K562 (cell line): ENCODE data around the gene LIF. TPM values are rescaled to one million over a fixed set of nuclear protein-coding genes. Genes with fewer than 3 reads are reported as not detected.

Experiments
- ARNT ChIP-seq, 2 experiments: fragments of 450-650 bp; IDR thresholded peaks; 2 replicates each; pipeline ENCODE4 v1.6.1; 2016; ENCODE audit warnings: mild to moderate bottlenecking in 1 of 2
- BRD4 ChIP-seq: fragments of 200-600 bp; sonication (generic); IDR thresholded peaks from 2 replicates; pipeline ENCODE4 v1.6.1; 2017; ENCODE audit warnings: inconsistent platforms
- ILF3 ChIP-seq: fragments of 450-650 bp; IDR thresholded peaks from 2 replicates; pipeline ENCODE4 v1.6.1; 2018; ENCODE audit warnings: antibody characterized with exemption, mild to moderate bottlenecking, moderate library complexity, borderline replicate concordance
- NFRKB ChIP-seq: fragments of 450-650 bp; IDR thresholded peaks from 2 replicates; pipeline ENCODE4 v1.6.1; 2016; ENCODE audit warnings: low read depth
- PRPF4 ChIP-seq: fragments of 200-400 bp; formaldehyde crosslinking; IDR thresholded peaks from one replicate; pipeline ENCODE4 v1.6.1; 2017; ENCODE audit warnings: low read length, low read depth, mild to moderate bottlenecking; ENCODE audit not compliant: insufficient read depth, poor library complexity, severe bottlenecking
- RBM15 ChIP-seq: fragments of 200-400 bp; formaldehyde crosslinking; IDR thresholded peaks from 2 replicates; pipeline ENCODE4 v1.6.1; 2018; ENCODE audit warnings: mild to moderate bottlenecking, low read length, moderate library complexity; ENCODE audit not compliant: insufficient read depth
- SMARCE1 ChIP-seq: fragments of 450-650 bp; IDR thresholded peaks from 2 replicates; pipeline ENCODE4 v1.7.1; 2016; ENCODE audit warnings: mild to moderate bottlenecking
- ZKSCAN8 ChIP-seq: fragments of 200-800 bp; sonication (Bioruptor generic); IDR thresholded peaks from 2 replicates; pipeline ENCODE4 v1.6.1; 2016; ENCODE audit warnings: missing genetic modification characterization, missing compliant biosample characterization
- polyA plus RNA-seq, 8 experiments: library from polyadenylated mRNA; depleted of rRNA in 4 of 8; stranded (reverse) in 5 of 8; unstranded in 3 of 8; fragments of >200 nt; fragmentation: Nextera tagmentation in 2 of 8; fragmentation: Illumina TruSeq in 1 of 8; extraction: Ambion mirVana in 2 of 8; extraction: Trizol in 1 of 8; gene quantifications; 2 replicates each; pipeline versions ENCODE4 v1.2.1 to v1.2.3, GENCODE V29; 2011 to 2014; ENCODE audit warnings: inconsistent platforms in 1 of 8, missing spikeins in 1 of 8
- total RNA-seq, 7 experiments: library from RNA; depleted of rRNA in 6 of 7; stranded (reverse); fragments of >200 nt in 6 of 7; fragmentation: Illumina TruSeq in 2 of 7; extraction: Trizol in 2 of 7; gene quantifications; 2 replicates each; pipeline versions ENCODE4 v1.2.1 to v1.2.3, GENCODE V29; 2011 to 2021; ENCODE audit warnings: low replicate concordance in 1 of 7
- TF ChIP-seq, protein P1 (sequence below): fragments of 450-650 bp; IDR thresholded peaks from 2 replicates; pipeline ENCODE4 v1.6.1; 2016; ENCODE audit warnings: low read depth
- TF ChIP-seq, protein P2 (sequence below): fragments of 250-450 bp; sonication (Bioruptor Pico); IDR thresholded peaks from 2 replicates; pipeline ENCODE4 v1.8.0; 2022; ENCODE audit warnings: inconsistent platforms
- TF ChIP-seq, protein P3 (sequence below): fragments of 200-800 bp; sonication (Bioruptor generic); IDR thresholded peaks from 2 replicates; pipeline ENCODE4 v1.6.1; 2016; ENCODE audit warnings: missing genetic modification characterization, missing compliant biosample characterization

LIF gene
- total and polyA plus RNA-seq, 9 of the 15 experiments (the other 6 are each of a cell fraction or from before 2014, with no cell fraction given), result 0.05 to 0.39 (median 0.18) TPM; not detected in 3

DNA sequence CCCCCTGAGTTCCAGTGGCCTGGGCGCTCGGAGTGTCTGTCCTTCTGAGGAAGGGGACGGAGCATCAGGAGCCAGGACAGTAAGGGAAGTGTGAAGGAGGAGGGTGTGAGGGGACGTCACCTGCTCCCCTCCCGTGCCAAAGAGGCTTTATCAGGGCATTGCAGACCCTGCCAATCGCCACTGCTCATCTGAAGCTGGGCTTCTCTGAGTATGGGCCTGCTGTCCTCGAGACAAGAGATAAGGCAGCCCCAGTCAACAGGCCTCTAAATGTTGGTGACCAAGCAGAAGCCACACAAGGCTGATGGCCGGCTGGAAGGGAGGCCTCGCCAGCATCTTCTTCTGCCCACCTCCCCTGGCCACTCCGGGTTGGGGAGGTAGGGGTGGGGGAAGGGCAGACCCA is 29.8 kb downstream of the LIF start (continued):
- TF ChIP-seq, protein P1, sequence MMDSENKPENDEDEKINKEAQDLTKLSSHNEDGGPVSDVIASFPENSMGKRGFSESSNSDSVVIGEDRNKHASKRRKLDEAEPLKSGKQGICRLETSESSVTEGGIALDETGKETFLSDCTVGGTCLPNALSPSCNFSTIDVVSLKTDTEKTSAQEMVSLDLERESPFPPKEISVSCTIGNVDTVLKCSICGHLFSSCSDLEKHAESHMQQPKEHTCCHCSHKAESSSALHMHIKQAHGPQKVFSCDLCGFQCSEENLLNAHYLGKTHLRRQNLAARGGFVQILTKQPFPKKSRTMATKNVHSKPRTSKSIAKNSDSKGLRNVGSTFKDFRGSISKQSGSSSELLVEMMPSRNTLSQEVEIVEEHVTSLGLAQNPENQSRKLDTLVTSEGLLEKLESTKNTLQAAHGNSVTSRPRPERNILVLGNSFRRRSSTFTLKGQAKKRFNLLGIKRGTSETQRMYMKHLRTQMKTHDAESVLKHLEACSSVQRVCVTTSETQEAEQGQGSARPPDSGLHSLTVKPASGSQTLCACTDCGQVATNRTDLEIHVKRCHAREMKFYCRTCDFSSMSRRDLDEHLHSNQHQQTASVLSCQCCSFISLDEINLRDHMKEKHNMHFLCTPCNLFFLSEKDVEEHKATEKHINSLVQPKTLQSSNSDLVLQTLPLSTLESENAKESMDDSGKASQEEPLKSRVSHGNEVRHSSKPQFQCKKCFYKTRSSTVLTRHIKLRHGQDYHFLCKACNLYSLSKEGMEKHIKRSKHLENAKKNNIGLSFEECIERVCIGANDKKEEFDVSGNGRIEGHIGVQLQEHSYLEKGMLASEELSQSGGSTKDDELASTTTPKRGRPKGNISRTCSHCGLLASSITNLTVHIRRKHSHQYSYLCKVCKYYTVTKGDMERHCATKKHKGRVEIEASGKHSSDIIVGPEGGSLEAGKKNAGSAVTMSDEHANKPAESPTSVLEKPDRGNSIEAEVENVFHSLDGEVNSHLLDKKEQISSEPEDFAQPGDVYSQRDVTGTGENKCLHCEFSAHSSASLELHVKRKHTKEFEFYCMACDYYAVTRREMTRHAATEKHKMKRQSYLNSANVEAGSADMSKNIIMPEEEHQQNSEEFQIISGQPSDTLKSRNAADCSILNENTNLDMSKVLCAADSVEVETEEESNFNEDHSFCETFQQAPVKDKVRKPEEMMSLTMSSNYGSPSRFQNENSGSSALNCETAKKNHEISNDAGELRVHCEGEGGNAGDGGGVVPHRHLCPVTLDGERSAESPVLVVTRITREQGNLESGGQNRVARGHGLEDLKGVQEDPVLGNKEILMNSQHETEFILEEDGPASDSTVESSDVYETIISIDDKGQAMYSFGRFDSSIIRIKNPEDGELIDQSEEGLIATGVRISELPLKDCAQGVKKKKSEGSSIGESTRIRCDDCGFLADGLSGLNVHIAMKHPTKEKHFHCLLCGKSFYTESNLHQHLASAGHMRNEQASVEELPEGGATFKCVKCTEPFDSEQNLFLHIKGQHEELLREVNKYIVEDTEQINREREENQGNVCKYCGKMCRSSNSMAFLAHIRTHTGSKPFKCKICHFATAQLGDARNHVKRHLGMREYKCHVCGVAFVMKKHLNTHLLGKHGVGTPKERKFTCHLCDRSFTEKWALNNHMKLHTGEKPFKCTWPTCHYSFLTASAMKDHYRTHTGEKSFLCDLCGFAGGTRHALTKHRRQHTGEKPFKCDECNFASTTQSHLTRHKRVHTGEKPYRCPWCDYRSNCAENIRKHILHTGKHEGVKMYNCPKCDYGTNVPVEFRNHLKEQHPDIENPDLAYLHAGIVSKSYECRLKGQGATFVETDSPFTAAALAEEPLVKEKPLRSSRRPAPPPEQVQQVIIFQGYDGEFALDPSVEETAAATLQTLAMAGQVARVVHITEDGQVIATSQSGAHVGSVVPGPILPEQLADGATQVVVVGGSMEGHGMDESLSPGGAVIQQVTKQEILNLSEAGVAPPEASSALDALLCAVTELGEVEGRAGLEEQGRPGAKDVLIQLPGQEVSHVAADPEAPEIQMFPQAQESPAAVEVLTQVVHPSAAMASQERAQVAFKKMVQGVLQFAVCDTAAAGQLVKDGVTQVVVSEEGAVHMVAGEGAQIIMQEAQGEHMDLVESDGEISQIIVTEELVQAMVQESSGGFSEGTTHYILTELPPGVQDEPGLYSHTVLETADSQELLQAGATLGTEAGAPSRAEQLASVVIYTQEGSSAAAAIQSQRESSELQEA, result no peak
- TF ChIP-seq PRPF4 (no peak), BRD4 (no peak), ZKSCAN8 (CRISPR knock-in tag) (peak; percentile 65; the same call in 1 of the 2 replicates), ILF3 (no peak), SMARCE1 (peak; percentile 96), RBM15 (no peak), ARNT (IDR thresholded peaks at IDR 0.05) (peak in 1 of 2 experiments; percentile 82; a peak in 1 of 4 replicates), NFRKB (no peak)
- TF ChIP-seq, protein P2, sequence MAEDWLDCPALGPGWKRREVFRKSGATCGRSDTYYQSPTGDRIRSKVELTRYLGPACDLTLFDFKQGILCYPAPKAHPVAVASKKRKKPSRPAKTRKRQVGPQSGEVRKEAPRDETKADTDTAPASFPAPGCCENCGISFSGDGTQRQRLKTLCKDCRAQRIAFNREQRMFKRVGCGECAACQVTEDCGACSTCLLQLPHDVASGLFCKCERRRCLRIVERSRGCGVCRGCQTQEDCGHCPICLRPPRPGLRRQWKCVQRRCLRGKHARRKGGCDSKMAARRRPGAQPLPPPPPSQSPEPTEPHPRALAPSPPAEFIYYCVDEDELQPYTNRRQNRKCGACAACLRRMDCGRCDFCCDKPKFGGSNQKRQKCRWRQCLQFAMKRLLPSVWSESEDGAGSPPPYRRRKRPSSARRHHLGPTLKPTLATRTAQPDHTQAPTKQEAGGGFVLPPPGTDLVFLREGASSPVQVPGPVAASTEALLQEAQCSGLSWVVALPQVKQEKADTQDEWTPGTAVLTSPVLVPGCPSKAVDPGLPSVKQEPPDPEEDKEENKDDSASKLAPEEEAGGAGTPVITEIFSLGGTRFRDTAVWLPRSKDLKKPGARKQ (CRISPR knock-in tag), result no peak
- TF ChIP-seq, protein P3, sequence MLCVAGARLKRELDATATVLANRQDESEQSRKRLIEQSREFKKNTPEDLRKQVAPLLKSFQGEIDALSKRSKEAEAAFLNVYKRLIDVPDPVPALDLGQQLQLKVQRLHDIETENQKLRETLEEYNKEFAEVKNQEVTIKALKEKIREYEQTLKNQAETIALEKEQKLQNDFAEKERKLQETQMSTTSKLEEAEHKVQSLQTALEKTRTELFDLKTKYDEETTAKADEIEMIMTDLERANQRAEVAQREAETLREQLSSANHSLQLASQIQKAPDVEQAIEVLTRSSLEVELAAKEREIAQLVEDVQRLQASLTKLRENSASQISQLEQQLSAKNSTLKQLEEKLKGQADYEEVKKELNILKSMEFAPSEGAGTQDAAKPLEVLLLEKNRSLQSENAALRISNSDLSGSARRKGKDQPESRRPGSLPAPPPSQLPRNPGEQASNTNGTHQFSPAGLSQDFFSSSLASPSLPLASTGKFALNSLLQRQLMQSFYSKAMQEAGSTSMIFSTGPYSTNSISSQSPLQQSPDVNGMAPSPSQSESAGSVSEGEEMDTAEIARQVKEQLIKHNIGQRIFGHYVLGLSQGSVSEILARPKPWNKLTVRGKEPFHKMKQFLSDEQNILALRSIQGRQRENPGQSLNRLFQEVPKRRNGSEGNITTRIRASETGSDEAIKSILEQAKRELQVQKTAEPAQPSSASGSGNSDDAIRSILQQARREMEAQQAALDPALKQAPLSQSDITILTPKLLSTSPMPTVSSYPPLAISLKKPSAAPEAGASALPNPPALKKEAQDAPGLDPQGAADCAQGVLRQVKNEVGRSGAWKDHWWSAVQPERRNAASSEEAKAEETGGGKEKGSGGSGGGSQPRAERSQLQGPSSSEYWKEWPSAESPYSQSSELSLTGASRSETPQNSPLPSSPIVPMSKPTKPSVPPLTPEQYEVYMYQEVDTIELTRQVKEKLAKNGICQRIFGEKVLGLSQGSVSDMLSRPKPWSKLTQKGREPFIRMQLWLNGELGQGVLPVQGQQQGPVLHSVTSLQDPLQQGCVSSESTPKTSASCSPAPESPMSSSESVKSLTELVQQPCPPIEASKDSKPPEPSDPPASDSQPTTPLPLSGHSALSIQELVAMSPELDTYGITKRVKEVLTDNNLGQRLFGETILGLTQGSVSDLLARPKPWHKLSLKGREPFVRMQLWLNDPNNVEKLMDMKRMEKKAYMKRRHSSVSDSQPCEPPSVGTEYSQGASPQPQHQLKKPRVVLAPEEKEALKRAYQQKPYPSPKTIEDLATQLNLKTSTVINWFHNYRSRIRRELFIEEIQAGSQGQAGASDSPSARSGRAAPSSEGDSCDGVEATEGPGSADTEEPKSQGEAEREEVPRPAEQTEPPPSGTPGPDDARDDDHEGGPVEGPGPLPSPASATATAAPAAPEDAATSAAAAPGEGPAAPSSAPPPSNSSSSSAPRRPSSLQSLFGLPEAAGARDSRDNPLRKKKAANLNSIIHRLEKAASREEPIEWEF, result no peak
